Skeletal muscle cell (primary cell): ENCODE results near the gene OTX1.
"Not testable (repeated sequence)": the region's sequence is repeated elsewhere in the genome, so short reads cannot be mapped to it uniquely, and the experiment has no call there.

ENCODE experiments used
- DNase-seq: peaks from one replicate; pipeline ENCODE4 v3.0.0-alpha.2; 2010; ENCODE audit warnings: low read depth
- H3K4me3 ChIP-seq: 2 replicates; pipeline ENCODE4 v1.5.1; 2011; ENCODE audit warnings: low read depth, mild to moderate bottlenecking, control low read depth, low read length, moderate library complexity

The OTX1 gene

DNA sequence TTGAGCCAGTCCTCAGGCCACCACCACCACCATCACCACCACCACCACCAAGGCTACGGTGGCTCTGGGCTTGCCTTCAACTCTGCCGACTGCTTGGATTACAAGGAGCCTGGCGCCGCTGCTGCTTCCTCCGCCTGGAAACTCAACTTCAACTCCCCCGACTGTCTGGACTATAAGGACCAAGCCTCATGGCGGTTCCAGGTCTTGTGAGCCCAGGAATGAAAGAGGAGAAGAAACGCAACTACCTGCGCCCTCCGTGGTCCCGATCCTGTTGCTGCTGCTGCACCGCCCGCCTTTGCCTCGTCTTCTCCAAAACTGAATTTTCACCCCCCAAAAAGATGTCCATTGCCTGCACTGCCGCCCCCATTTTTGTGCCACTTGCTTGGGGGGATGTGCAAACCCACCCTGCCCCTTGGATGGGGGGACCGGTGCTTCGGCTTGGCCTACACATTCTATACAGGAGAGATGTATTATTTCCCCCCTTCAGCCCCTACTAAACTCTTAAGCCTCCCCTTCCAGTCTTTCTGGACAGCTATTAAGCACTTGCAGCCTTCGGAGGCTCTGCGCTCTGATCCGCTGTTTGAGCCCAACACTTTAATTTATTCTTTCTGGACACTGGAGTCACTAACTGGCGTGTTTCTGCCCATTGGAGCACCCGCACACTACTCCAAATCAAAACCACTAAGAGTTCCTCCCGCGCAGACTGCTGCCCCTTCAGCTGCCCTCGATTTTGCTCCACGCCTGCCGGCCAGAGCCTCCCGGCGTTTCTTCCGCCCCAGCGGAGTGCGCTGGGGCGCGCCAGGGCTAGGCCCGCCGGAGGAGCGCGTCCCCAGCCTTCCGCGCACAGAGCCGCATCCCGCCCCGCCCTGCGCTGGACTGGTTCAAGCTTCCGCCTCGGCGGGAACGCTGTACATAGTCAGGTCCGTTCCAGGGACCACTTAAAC lies 5.7 kb downstream of the OTX1 start:
- no peak for DNase-seq
- no peak overlapping the region for H3K4me3 ChIP-seq

DNA sequence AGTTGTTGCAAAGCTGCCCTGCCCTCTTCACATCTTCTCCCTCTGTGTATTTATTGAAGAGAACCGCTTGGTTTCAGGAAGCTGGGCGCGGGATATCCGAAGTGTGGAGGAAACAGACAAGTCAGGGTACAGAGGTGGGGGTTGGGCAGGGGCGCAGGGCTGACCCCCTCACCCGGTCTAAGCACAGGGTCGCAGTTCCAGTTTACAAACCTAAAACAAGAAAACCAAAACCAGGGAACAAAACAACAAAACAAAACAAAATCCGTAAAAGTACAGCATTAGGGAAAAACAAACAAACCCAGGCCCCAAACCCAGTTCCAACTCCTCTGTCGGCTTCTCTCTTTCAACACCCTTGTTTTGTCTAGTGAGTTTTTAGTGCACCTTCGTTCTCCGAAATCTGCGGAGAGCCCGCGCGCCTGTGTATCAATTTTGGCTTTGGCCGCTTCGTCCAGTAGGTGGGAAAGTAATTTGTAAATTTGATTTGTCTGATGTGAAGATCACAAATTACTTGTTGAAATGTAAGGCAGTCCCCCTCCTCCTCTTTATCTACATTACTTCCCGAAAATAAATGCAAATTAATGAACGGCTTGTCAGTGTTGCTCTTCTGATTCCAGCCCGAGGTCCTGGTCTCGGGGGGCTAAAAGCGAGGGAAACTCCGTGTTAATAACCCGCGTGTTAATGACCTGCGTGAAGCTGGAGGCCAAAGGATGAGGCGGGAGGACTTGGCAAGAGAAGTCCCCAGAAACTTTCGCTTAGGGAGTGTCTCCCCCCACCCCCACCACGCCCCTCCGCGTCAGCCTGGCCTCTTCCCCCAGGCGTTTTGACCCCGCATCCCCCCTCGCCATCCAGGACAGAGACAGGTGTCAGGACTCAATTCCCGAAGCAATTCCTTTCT lies 6.9 kb downstream of the OTX1 start:
- DNase-seq: no peak
- H3K4me3 ChIP-seq: no peak overlapping the region

DNA sequence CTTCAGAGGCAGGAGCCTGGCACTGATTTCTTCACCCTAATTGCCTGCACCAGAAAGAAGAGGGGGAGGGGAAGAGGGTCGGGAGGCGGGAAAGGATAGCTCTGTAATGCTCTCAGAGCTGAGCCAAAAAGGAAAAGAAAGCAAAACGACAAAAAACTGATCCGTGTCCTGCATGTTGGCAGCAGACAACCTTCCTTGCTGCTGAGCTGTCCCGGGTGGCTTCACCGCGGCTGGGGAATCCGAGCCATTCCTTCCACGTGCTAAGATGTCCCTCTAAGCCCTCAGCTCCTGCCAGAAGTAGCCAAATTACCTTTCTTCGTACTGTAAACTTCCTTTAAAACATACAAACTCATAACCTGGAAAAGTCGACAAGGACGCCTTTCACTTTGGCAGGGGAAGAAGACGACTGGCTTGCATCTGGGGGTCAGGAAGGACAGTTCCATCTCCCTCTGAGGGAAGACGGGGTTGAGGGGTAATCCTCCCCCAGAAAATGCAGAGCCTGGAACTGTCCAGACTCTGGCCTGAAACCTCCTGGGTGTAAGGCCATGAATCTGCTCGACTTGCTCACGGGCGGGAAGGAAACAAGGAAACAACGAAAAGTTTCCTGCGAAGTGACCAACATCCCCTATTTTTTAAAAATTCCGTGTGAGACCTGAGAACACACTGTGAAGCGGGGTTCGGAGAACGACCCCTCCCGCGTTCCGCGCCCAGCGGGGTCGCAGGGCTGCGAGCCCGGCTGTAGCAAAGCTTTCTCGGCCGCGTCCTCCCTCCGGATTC lies 7.7 kb downstream of the OTX1 start:
- no peak for DNase-seq
- no peak overlapping the region for H3K4me3 ChIP-seq

DNA sequence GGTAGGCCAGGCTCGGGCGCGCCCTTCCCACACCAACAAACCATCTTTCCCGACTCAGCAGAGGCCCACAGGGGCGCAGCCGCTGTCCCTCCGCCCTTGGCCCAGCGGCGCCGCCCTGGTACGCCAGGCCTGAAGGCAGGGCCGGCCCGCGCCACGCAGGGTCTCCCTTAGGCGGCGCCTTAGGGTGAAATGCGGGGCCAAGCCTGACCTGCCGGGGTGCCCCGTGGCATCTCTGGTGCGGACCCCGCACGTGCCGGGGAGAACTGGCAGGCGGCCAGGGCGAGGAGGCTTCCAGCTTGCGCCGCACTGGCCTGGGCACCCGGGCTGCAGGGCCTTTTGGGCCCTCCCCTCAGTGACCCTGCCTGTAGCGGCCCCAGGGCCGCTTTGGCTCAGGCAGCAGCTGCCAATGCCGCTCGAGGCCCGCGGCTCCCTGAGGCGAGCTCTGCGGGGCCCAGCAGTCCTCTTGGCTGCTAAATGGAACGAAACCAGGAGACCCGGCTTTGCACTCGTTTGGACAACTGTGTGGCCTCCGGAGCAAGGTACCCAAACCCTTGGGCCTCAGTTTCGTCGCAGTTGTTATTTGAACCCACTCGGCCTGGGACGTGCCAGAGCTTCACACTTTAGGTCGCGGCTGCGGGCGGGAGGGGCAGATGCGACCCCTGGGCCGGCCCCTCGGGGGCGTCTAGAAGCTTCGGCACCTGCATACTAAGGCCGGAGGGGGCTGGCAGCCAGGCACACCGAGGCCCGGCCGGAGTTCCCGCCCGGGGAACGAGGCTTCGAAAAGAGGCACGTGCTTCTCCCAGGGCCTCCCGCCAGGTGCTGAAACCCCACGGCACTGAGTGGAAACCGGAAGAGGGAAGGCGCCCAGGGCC lies 8.5 kb downstream of the OTX1 start:
- no peak overlapping the region for H3K4me3 ChIP-seq
- no peak for DNase-seq

DNA sequence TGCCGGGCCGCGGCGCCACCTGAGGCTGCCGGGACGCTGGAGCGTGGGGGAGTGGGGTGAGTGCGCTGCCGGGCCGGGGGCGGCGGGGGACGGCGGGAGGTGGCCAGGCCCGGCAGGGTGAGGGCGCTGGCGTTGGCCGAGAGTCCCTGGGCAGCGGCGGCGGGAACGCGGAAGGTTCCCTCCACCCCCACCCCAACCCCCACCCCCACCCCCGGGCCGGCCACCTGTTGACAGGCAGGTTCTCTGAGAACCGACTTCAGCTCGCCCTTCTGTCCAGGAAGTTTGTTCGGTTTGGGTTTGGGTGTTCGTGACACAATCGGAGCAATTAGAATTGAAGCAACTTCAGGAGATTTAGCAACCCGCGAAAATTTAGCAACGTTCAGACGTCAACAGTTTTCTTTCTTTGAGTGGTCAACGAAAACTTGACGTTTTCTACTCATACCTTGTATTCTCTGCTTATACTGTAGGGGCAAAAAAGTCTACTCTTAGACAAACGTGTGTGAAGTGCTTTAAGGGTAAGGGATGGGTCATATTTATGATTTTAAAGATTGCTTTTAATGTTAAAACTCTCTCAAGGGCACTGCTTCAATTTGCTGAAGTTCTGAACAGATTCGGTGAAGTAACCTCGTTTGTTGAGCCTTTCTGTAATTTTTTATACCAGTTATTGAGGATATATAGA lies 9.3 kb downstream of the OTX1 start:
- no peak for DNase-seq
- H3K4me3 ChIP-seq: no peak overlapping the region

DNA sequence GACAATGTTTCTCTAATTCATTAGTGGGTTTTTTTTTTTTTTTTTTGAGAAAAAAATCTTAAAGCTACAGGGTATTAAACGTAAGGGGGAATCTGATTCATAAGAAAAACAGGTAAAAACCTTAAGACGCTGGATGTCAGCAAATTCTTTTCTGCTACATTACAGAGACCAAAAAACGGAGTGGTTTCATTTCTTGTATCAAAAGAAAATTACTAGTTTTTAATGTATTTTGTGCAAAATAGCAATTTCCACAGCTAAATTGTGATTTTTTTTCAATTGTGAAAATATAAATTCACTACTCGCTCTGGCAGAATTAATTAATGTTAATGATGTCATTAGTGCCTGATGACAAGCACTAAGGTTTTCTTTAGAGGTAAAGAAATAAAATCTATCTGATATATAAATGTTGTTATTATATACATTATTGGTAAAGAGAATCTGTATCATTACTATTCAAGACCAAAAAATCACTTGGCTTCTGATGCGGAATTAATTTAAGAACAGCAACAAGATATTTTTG lies 9.9 kb downstream of the OTX1 start:
- H3K4me3 ChIP-seq: no peak overlapping the region
- DNase-seq: no peak

DNA sequence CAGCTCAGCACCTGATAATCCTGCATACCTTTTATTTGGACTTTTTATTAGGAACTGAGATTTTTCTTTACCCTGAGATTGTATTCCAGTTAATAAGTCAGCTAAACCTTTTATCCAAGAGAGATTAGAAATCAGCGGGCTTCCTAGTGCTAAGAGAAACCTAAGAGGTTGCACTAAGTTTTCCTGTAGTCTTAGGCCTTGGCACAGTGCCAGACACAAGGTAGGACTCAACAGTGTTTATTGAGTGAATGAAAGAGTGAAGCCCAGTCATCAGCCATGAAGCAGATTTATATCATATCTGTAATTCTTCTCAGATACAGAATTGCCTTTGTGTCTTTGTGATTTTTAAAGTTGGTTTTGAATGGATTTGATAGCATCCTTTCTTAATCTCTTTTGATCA lies 13.6 kb downstream of the OTX1 start:
- no peak for DNase-seq
- no peak overlapping the region for H3K4me3 ChIP-seq

DNA sequence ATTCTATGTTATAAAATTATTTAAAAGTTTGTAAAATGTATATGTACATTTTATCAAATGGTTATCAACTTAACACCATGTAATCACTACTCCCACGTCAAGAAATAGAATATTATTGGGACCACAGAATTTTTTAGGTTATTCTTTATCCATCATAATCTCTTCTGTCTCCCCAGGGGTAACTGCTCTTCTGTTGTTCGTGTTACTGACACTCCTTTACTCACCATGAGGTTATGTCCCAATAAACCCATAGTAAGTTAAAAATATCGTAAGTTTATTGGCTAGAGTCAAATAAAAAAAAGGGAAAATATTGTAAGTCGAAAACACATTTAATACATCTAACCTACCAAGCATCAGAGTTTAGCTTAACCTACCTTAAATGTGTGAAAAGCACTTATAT lies 14.0 kb downstream of the OTX1 start:
- no peak overlapping the region for H3K4me3 ChIP-seq
- no peak for DNase-seq

DNA sequence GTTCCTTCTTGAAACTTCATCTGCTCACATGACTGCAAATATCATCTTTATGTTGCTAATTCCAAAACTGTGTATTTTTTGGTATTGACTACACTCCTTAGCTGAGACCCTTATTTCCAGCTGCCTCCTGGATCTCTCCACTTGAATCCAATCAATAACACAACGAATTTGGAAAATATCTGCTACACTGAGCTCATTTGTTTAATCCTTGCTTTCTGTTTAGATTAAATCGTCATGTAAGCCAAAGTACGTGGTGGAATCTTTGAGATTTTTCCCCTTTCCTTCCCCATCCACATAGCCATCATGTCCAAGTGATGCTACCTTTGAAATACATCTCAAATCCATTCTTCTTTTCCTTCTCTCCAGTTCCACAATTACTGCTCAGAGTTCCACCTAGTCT lies 15.6 kb downstream of the OTX1 start:
- DNase-seq: no peak
- no peak overlapping the region for H3K4me3 ChIP-seq

DNA sequence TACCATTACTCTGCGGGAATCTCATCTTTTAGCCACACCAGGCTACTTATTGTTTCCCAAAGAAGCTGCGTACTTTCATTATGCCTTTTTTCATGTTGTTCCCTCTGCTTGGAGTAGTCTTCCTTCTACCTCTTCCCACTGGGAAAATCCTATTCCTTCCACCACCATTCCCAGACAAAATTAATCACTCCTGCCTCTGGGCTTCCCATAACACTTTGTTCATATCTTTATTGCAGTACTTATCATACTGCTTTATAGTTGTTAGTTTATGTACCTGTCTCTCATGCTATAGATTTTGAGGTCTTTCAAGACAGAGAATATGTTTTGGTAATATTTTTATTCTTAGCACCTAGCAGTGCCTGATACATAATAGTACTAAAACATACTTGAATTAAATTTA lies 16.2 kb downstream of the OTX1 start:
- DNase-seq: no peak
- no peak overlapping the region for H3K4me3 ChIP-seq

DNA sequence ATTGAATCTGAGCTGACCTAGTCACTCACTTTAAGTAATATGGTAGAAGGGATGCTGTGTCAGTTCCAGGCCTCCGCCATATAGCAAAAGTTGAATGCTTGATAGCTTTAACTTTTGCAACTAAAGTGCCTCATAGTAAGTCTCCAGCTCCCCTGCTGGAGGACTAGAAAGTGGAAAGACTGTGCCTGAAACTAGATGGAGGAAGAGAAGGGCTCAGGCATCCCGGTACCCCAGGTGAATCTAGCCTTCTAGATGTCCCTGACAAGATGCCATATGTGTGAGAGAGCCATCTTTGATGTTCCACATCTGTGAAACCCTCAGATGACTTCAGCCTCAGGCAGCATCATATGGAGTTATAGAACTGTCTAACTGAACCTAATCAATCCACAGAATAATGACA lies 21.0 kb downstream of the OTX1 start:
- H3K4me3 ChIP-seq: no peak overlapping the region
- DNase-seq: no peak

DNA sequence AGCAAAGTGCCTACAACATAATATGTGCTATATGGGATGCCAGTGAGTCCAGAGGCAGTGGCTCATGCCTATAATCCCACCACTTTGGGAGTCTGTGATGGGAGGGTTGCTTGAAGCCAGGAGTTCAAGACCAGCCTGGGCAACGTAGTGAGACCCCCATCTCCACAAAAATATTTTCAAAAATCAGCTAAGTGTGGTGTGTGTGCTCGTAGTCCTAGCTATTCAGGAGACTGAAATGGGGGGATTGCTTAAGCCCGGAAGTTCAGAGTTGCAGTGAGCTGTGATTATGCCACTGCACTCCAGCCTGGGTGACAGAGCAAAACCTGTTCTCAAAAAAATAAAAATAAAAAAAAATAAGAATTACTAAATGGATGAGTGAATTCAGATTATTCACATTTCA lies 23.4 kb downstream of the OTX1 start:
- DNase-seq: no peak

DNA sequence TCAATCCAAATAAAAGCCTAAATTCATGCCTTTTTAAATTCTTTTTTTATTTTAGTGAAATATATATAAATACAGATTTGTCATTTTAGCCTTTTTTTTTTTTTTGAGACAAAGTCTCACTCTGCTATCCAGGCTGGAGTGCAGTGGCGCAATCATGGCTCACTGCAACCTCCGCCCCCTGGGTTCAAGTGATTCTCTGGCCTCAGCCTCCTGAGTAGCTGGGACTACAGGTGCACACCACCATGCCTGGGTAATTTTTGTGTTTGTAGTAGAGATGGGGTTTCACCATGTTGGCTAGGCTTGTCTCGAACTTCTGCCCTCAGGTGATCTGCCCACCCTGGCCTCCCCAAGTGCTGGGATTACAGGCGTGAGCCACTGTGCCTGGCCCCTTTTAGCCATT lies 23.8 kb downstream of the OTX1 start:
- DNase-seq, H3K4me3 ChIP-seq: not testable (repeated sequence)

More for the DNA sequence above, 23.4 kb downstream of the OTX1 start:
- no peak overlapping the region for H3K4me3 ChIP-seq

DNA sequence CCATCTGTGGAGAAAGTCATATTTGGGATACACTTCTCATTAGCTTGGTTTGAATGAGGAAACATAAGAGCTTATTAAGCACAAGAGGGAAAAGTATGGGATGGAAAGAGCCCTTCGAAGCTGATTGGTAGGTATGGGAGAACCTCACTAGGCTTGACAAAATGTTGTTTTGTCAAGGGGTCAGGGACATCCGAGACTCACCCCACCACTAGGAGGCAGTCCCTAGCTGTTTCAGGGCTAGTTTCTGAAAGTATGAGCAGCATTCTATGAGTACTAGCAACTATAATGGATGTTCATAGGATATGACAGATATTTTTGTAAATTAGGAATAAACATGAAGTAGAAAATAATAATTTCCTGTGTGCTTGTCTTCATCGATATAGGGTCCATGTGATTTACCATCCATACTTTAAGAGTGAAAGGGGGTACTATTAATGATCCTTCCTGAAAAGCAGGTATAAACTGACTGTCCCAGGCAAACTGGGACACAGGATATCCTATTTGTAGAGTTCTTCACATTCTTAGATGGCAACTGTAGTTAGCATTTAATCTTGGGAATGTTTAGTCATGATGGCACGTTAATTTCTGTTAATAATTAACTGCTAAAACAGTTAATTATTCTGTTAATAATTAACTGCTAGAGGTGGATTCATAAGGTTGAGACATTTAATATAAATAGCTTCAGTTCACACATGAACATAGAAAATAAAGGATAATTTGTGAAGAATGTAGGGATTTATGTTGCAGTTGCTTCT lies 28.4 kb downstream of the OTX1 start:
- no peak overlapping the region for H3K4me3 ChIP-seq
- DNase-seq: no peak

DNA sequence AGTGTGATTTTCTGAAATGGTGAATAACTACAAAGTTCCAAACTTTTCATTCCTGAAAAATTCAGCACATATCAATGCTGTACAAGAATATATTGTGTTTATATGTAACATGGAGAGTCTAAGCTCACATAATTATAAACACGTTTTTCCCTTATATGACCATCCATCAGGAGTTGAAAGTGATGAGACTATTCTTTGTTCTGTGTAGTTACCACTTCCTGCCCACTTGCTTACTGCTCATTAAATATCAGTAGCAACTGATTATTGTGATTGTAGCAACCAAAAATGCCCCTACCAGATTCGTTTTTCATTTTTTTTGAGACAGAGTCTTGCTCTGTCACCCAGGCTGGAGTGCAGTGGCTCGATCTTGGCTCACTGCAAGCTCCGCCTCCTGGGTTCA lies 30.8 kb downstream of the OTX1 start:
- no peak for DNase-seq
- no peak overlapping the region for H3K4me3 ChIP-seq

DNA sequence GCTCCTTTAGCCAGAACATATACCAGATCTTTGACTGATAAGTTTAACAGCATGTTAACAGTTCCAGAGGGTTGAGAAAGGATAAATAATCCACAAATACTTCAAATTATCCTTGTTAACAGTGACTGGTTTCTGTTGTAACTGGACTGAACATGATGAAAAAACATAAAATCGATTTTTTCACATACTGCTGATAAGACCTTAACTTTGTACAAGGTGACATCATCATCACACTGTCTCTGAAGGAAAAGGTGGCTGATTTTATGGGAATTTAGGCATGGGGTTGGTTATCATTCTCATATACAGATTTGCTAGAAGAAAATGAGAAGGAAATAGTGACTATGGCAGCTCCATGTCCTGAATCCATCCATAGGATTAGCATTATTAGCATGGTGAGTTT lies 36.1 kb downstream of the OTX1 start:
- H3K4me3 ChIP-seq: no peak overlapping the region
- DNase-seq: no peak

DNA sequence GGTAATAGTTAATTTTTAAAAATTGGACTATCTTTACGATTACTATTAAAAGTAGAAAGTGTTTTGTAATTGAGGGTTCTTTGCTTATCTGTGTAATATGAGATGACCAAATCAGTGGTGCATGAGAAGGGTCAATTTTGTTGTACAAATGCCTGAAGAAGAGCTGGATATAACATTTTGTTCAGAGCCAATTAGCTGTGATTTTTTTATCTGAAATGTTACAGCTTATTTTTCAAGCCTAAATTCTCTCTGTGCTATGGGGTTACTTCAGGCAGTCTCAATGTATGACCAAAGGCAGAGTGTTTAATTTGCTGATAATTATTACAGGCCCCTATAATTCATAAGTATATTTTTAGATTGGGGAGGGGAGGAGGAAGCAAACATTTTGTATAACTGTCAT lies 41.8 kb downstream of the OTX1 start:
- H3K4me3 ChIP-seq: no peak overlapping the region
- DNase-seq: no peak
